PC-3 (cell line): Measurements from ENCODE around the gene ZCCHC3. TPM values are rescaled to one million over a fixed set of nuclear protein-coding genes. Genes with fewer than 3 reads are reported as not detected.

Source experiments
- ATAC-seq: fragments of 200-7000 bp; cut with Tn5 transposase; 2 replicates; pipeline ENCODE4 v1.9.1; 2020; ENCODE audit warnings: mild to moderate bottlenecking, moderate library complexity
- BruUV-seq: library from RNA; stranded (reverse); fragments of 400-500 nt; replicated peaks from 2 replicates; lab custom pipeline; 2021; lab: Mats Ljungman, UMichigan
- CTCF ChIA-PET: fragments of 300-600 bp; sonication (Branson Sonifier 250); formaldehyde crosslinking; loops from one replicate; lab custom pipeline; 2022; ENCODE audit warnings: antibody characterized with exemption; lab: Charles Lee
- POLR2A ChIA-PET: fragments of 300-600 bp; sonication (Branson Sonifier 250); formaldehyde crosslinking; loops from one replicate; lab custom pipeline; 2022; ENCODE audit warnings: antibody characterized with exemption; ENCODE audit not compliant: unreplicated experiment; lab: Charles Lee
- DNase-seq: peaks from one replicate; pipeline ENCODE4 v3.0.0-alpha.2; 2015
- H2AFZ ChIP-seq: fragments of 300-600 bp; sonication (generic); 2 replicates; pipeline ENCODE4 v1.6.0; 2016; ENCODE audit warnings: antibody characterized with exemption, low read length
- H3F3A ChIP-seq: fragments of 300-600 bp; sonication (generic); one replicate; pipeline ENCODE4 v1.6.0; 2017; ENCODE audit warnings: antibody characterized with exemption, low read length, control low read depth, mild to moderate bottlenecking; ENCODE audit not compliant: unreplicated experiment
- H3K27ac ChIP-seq: fragments of 300-600 bp; sonication (generic); 2 replicates; pipeline ENCODE4 v1.5.1; 2016; ENCODE audit warnings: mild to moderate bottlenecking, low read length
- H3K27me3 ChIP-seq: fragments of 300-600 bp; sonication (generic); 2 replicates; pipeline ENCODE4 v1.6.1; 2016; ENCODE audit warnings: low read length, mixed read lengths
- H3K36me3 ChIP-seq: fragments of 300-600 bp; sonication (generic); 2 replicates; pipeline ENCODE4 v1.6.1; 2016; ENCODE audit warnings: low read depth, mixed run types, low read length, mixed read lengths
- H3K4me1 ChIP-seq: fragments of 300-600 bp; sonication (generic); 2 replicates; pipeline ENCODE4 v1.5.1; 2016; ENCODE audit warnings: low read length; ENCODE audit not compliant: insufficient read depth
- H3K4me2 ChIP-seq: fragments of 300-600 bp; sonication (generic); 2 replicates; pipeline ENCODE4 v1.6.0; 2016; ENCODE audit warnings: low read length
- H3K4me3 ChIP-seq: fragments of 300-600 bp; sonication (generic); 2 replicates; pipeline ENCODE4 v1.5.1; 2016; ENCODE audit warnings: mild to moderate bottlenecking, low read length, mixed read lengths
- H3K79me2 ChIP-seq: fragments of 300-600 bp; sonication (generic); 2 replicates; pipeline ENCODE4 v1.6.1; 2017; ENCODE audit warnings: low read length, mixed read lengths
- H3K9ac ChIP-seq: fragments of 300-600 bp; sonication (generic); 2 replicates; pipeline ENCODE4 v1.6.0; 2016; ENCODE audit warnings: mild to moderate bottlenecking, low read length
- H3K9me2 ChIP-seq: fragments of 300-600 bp; sonication (generic); replicated peaks from 2 replicates; pipeline ENCODE4 v1.6.1; 2016; ENCODE audit warnings: mixed run types, low read length, mixed read lengths
- H3K9me3 ChIP-seq: fragments of 300-600 bp; sonication (generic); 2 replicates; pipeline ENCODE4 v1.6.1; 2016; ENCODE audit warnings: low read length, mixed read lengths
- H4K20me1 ChIP-seq: fragments of 300-600 bp; sonication (generic); 2 replicates; pipeline ENCODE4 v1.6.1; 2016; ENCODE audit warnings: low read length, mixed read lengths
- EZH2 ChIP-seq: fragments of 300-600 bp; sonication (generic); IDR thresholded peaks from one replicate; pipeline ENCODE4 v1.6.1; 2017; ENCODE audit warnings: antibody characterized with exemption, mild to moderate bottlenecking, low read length; ENCODE audit not compliant: unreplicated experiment
- EZH2phosphoT487 ChIP-seq: fragments of 300-600 bp; sonication (generic); IDR thresholded peaks from 2 replicates; pipeline ENCODE4 v1.6.1; 2018; ENCODE audit warnings: mild to moderate bottlenecking, antibody characterized with exemption, low read length, borderline replicate concordance
- intact Hi-C: fragments of 100-400 bp; cut with micrococcal nuclease; formaldehyde crosslinking; loops from 2 replicates; pipeline ENCODE4 v1.9.0; 2023
- total RNA-seq: library from RNA; depleted of rRNA; stranded (reverse); fragments of >200 nt; gene quantifications from 2 replicates; pipeline ENCODE4 v1.2.3, GENCODE V29; 2014
- TF ChIP-seq, protein P1 (sequence below): fragments of 300-600 bp; sonication (generic); conservative IDR thresholded peaks from 2 replicates; pipeline ENCODE4 v1.5.1; 2017; ENCODE audit warnings: antibody characterized with exemption, low read depth, mild to moderate bottlenecking, low read length

Gene ZCCHC3
- total RNA-seq, 1 experiment from 2014 or later, result 18.5 TPM

DNA sequence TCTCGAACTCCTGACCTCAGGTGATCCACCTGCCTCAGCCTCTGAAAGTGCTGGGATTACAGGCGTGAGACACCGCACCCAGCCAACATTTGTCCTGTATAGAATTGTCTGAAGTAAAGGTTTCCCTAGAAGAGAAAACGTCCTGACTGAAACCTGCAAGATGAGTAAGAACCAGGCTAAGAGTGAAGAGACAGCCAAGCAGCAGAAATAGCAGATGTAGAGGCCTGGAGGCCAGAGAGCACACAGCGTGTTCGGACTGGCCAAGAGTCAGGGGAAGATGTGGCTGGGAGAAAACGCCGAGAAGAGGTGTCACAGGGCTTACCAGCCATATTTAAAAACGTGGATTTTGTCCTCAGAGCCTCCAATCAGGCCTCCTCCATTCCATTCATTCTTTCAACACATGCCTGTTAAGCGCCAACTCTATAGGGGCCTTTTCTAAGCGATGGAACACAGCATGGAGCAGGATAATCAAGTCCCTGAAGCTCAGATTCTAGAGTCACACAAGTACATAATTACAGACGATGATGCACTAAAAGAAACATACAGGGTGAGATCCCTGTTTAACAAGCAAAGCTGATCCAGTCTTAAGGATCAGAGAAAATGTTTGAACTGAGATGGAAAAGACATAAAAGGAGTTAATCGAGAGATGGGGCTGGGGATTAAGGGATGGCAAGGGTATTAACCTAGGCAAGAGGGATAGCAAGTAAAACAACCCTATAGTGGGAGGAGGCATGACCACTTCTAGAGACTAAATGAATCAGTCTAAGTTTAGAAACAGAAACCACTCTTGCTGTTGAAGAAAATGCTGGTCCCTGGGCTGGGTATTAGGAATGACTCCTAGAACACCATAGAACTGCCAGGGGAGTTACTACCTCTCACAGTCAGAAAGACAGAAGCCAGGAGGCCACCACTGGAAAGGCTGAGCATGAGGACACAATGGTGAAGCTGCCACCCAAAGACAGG is 4.8 kb downstream of the ZCCHC3 start:
- Histone ChIP-seq H3K9me3 (no peaks in the 10 kb centered on the region), H3K9ac (no peak overlapping the region), H3F3A (no peaks in the 10 kb centered on the region), H3K27ac (no peak overlapping the region), H3K4me2 (no peak overlapping the region), H3K27me3 (no peaks in the 10 kb centered on the region), H3K79me2 (peaks cover 41% of the 10 kb centered on the region), H2AFZ (no peak overlapping the region), H3K36me3 (no peaks in the 10 kb centered on the region), H4K20me1 (peaks cover 32% of the 10 kb centered on the region), H3K4me1 (peaks cover 23% of the 10 kb centered on the region), H3K4me3 (no peak overlapping the region), H3K9me2 (no peaks in the 10 kb centered on the region)
- DNase-seq (no peak), ATAC-seq (no peak)
- ChIA-PET CTCF (no interaction called here), POLR2A (no interaction called here)
- intact Hi-C loops, result no loop called here
- TF ChIP-seq, protein P1, sequence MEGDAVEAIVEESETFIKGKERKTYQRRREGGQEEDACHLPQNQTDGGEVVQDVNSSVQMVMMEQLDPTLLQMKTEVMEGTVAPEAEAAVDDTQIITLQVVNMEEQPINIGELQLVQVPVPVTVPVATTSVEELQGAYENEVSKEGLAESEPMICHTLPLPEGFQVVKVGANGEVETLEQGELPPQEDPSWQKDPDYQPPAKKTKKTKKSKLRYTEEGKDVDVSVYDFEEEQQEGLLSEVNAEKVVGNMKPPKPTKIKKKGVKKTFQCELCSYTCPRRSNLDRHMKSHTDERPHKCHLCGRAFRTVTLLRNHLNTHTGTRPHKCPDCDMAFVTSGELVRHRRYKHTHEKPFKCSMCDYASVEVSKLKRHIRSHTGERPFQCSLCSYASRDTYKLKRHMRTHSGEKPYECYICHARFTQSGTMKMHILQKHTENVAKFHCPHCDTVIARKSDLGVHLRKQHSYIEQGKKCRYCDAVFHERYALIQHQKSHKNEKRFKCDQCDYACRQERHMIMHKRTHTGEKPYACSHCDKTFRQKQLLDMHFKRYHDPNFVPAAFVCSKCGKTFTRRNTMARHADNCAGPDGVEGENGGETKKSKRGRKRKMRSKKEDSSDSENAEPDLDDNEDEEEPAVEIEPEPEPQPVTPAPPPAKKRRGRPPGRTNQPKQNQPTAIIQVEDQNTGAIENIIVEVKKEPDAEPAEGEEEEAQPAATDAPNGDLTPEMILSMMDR, result no peak
- TF ChIP-seq EZH2 (no peak), EZH2phosphoT487 (no peak)
- no TSS peak for BruUV-seq

DNA sequence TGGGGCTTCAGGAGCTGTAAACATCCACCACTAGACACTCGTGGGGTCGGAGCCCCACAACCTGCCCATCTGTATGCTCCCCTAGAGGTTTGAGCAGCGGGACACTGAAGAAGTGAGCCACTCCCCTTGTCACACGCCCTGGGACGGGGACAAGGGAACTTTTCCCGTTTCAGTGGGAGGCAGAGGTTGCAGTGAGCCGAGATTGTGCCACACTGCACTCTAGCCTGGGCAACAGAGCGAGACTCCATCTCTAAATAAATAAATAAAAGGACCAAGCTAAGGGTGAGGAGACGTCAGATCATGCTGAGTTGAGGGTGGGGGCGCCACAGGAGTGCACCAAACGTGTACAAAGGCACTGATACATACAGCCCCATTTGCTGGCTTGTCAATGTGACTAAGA is 8.4 kb downstream of the ZCCHC3 start:
- intact Hi-C loops, result no loop called here
- ATAC-seq, result no peak

More for the DNA sequence above, 8.4 kb downstream of the ZCCHC3 start:
- ChIA-PET CTCF (no interaction called here), POLR2A (no interaction called here)
- H3K9me3 ChIP-seq, result no peaks in the 10 kb centered on the region
- H3K36me3 ChIP-seq, result no peaks in the 10 kb centered on the region
- no TSS peak for BruUV-seq
- no peak overlapping the region for H3K4me3 ChIP-seq
- no peak overlapping the region for H3K27ac ChIP-seq
- H3K27me3 ChIP-seq, result no peaks in the 10 kb centered on the region
- no peak overlapping the region for H3K4me2 ChIP-seq
- H3K79me2 ChIP-seq, result peaks cover 8% of the 10 kb centered on the region
- H3F3A ChIP-seq, result no peaks in the 10 kb centered on the region
- peaks cover 7% of the 10 kb centered on the region for H4K20me1 ChIP-seq
- H3K9ac ChIP-seq, result no peak overlapping the region
- no peaks in the 10 kb centered on the region for H3K9me2 ChIP-seq
- no peak for DNase-seq
- TF ChIP-seq EZH2phosphoT487, result no peak
- TF ChIP-seq, protein P1, result no peak
- TF ChIP-seq EZH2, result no peak
- H3K4me1 ChIP-seq, result peaks cover 9% of the 10 kb centered on the region
- no peak overlapping the region for H2AFZ ChIP-seq
